HG03095 (cell line): Measurements from ENCODE around the gene SUGP1.
"Not testable (repeated sequence)": the region's sequence is repeated elsewhere in the genome, so short reads cannot be mapped to it uniquely, and the experiment has no call there.

Experiments
- ATAC-seq: cut with Tn5 transposase; IDR thresholded peaks from one replicate; pipeline ENCODE4 v1.9.1; 2021; ENCODE audit warnings: moderate library complexity; ENCODE audit not compliant: unreplicated experiment

The SUGP1 gene

GRCh38 chr19:19268453-19269385, 51.6 kb downstream of the SUGP1 start:
- no peak for ATAC-seq

GRCh38 chr19:19267305-19267704, 53.0 kb downstream of the SUGP1 start:
- no peak for ATAC-seq

GRCh38 chr19:19263886-19264487, 56.3 kb downstream of the SUGP1 start:
- no peak for ATAC-seq

DNA sequence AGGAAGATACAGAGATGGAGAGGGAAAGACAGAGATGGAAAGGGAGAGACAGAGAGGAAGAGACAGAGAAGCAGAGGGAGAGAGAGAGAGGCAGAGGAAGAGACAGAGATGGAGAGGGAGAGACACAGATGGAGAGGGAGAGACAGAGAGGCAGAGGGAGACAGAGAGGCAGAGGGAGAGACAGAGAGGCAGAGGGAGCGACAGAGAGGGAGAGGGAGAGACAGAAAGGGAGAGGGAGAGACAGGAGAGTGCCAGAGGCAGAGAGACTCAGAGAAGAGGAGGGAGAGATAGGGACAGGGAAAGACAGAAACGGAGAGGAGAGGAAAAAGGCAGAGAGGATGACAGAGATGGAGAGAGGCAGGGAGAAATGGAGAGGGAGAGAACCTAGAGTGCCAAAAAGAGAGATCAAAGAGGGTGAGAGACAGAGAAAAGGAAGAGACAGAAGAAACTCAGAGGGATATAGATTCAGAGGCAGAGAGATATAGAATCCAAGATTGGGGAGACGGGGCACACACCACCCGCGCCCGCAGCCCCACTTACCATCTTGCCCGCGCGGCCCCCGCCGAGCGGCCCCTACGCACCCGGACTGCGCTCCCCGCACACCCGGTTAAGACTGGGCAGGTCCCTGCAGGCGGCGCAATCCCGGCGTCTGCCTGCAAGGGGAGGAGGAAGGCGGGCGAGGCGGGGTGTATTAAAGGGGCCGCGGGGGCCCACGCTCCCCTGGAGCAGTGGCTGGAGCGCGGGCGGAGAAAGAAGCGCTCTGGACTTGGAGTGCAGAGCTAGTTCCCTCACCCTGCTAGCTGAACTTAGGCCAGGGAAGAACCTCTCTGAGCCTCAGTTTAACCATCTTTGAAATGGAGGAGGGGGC, 57.9 kb downstream of the SUGP1 start:
- ATAC-seq: no peak

DNA sequence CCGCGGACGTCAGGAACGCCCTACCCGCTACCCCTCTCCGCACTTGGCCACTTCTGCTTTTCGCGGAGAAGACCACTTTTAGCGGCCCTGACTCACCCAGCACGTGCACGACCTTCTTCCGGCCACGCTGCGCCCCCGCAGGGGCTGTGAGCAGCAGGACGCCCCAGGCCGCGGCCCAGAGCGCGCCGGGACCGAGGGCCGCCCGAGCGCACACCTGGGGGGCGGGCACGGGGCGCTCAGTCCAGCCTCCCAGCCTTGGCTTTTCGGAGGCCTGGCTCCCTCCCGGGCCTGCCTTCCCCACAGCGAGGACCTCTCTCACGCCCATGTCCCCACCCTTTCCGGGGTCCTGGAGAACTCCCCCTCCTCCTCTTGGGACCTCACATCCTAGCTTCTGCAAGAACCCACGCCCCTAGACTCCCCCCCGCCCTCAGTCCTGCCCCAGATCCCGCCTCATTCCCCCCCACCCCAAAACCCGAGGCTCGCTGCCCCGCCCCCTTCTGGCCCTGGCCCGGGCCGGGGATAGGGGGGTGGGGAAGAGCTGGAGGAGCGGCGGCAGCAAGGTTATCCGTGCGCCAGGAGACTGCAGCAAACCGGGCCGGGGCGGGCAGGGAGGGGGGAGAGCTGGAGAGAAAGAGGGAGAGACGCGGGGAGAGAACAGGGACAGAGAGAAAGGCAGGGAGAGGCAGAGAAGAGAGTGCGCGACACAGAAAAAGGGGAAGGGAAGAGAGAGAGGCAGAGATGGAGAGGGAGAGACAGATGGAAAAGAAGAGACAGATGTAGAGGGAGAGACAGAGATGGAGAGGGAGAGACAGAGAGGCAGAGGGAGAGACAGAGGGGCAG, 58.7 kb downstream of the SUGP1 start:
- ATAC-seq: no peak

GRCh38 chr19:19260417-19261214, 59.7 kb downstream of the SUGP1 start:
- no peak for ATAC-seq

DNA sequence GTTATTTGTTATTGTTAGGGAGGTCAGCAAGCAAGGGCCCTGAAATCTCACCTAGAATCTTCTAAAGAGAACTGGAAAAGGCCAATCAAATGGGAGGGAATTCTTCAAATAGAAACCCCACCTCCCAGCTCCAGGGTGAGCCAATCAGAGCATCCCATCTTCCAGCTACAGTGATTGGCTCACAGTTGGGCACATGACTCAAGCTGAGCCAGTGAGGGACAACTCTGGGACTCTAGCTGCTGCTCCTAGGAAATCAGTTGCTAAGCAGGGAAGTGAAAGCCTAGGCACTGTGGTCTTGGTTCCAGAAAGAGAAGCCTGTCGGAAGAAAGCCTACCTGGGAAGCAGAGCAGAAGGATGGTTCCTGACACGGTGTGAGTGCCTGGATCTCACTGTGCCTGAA, 60.6 kb downstream of the SUGP1 start:
- no peak for ATAC-seq

GRCh38 chr19:19258589-19259338, 61.5 kb downstream of the SUGP1 start:
- no peak for ATAC-seq

GRCh38 chr19:19257836-19258588, 62.3 kb downstream of the SUGP1 start:
- no peak for ATAC-seq

DNA sequence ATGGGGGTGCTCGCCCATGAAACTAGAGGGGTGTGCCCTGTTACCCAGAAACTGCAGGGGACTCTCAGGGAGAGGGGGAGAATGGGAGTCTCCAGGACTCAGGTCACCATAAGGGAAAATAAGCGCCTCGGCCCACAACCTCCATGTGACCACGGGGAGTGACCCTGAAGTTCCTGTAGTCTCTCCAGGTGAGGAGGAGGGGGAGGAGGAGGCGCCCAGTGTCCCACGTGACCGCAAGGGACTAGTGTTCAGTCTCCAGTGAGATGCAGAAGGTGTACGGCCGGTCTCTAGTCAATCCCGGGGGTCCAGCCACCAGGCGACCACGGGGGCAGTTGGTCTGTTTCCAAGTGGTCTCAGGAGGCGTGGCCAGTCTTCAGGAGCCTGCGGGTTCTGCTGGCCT, 63.2 kb downstream of the SUGP1 start:
- ATAC-seq: no peak

DNA sequence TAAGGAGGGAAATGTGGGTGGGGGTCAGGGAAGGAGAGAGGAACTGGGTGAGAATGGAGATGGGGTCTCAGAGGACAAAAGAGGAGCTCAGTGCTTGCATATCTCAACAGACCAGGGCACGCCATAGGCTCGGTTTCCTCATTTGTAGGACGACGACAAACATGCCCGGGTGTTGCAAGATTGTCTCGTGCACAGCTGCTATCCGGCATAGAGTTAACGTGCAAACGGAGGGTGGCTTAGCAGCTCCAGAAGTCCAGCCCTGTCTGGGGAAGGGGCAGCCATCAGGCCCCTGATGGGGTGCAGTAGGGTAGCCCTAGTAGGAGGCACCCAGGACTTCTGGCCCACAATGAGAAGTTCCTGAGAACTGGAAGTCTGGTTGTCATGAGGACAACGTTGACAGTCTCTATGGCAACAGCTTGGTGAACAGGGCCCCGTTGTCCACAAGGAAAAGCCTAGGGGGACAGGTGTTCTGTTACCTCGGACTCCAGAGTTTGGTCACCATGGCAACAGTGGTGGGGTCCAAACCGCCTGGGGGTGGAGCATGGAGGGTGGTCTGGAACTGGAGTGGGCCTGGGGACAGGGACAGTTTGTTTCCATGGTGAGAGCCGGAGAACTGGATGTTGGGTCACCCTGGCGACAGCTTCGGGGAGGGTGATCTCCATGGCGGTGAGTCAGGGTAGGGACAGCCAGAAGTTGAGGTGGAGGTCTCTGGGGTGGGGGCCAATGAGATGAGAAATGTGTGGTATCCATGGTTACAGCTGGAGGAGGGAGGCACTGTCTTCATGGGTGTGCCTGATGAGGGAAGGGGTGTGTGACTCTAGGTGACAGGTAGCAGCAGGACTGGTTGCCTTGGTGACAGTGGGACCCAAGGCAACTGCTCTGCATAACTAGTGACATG, 64.0 kb downstream of the SUGP1 start:
- no peak for ATAC-seq

DNA sequence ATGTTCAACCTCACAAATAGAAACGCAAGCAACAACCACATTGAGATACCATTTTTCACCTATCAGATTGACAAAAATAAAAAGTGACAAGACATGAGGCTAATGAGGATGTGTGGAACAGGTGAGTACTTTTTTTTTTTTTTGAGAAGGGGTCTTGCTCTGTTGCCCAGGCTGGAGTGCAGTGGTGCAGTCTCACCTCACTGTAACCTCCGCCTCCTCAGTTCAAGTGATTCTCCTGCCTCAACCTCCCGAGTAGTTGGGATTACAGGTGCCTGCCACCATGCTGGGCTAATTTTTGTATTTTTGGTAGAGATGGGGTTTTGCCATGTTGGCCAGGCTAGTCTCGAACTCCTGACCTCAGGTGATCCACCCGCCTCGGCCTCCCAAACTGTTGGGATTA, 66.9 kb downstream of the SUGP1 start:
- ATAC-seq: not testable (repeated sequence)

GRCh38 chr19:19250196-19250801, 70.0 kb downstream of the SUGP1 start:
- ATAC-seq: no peak

- no peak for ATAC-seq
These were observed 79.8 kb downstream of the SUGP1 start for GRCh38 chr19:19240476-19240875.

GRCh38 chr19:19239675-19240074, 80.6 kb downstream of the SUGP1 start:
- ATAC-seq: no peak

DNA sequence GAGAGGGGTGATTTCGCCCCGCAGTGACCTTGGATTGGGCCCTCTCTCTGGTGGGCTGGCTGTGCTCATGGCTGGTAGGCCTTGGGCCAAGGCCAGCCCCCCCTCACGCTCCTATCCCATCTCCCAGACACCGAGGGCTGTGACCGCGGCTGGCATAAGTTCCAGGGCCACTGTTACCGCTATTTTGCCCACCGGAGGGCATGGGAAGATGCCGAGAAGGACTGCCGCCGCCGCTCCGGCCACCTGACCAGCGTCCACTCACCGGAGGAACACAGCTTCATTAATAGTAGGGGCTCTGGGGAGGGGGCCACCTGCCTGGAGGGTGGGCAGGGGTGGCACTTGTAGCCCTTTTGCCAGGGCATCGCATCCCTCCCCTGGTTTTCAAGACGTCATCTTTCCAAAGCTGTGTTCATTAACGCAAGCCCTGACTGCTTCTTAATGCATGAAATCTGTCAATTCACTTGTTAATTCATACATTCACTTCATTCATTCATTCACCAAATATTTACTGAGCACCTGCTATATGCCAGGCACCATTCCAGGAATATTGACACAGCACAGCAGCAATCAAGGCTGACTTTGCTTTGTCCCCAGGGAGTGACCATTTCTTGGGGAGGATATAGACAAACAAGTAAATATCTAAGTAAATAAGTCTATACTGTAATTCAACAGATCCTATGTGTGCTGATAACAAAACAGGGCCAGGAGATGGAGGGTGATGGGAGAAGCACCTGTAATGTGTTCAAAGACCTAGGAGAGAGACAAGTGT, 82.0 kb downstream of the SUGP1 start:
- no peak for ATAC-seq
